Measurements from ENCODE around the gene ABCA2. TPM values are rescaled to one million over a fixed set of nuclear protein-coding genes. Genes with fewer than 3 reads are reported as not detected.

The ABCA2 gene
- total RNA-seq, 1 experiment from 2014 or later = 27.0 TPM

GRCh38 chr9:136969774-136970173 lies 58.3 kb downstream of the ABCA2 start:
- no peak for DNase-seq (ENCODE audit: low read depth, low spot score)
- no peak for TF ChIP-seq POLR2AphosphoS5 (IDR thresholded peaks at IDR 0.05; ENCODE audit: low read depth, low read length)
- TF ChIP-seq TCF7L2 (IDR thresholded peaks at IDR 0.05; ENCODE audit: low read depth, low read length) = no peak
- TF ChIP-seq, protein P1, sequence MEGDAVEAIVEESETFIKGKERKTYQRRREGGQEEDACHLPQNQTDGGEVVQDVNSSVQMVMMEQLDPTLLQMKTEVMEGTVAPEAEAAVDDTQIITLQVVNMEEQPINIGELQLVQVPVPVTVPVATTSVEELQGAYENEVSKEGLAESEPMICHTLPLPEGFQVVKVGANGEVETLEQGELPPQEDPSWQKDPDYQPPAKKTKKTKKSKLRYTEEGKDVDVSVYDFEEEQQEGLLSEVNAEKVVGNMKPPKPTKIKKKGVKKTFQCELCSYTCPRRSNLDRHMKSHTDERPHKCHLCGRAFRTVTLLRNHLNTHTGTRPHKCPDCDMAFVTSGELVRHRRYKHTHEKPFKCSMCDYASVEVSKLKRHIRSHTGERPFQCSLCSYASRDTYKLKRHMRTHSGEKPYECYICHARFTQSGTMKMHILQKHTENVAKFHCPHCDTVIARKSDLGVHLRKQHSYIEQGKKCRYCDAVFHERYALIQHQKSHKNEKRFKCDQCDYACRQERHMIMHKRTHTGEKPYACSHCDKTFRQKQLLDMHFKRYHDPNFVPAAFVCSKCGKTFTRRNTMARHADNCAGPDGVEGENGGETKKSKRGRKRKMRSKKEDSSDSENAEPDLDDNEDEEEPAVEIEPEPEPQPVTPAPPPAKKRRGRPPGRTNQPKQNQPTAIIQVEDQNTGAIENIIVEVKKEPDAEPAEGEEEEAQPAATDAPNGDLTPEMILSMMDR (IDR thresholded peaks at IDR 0.05) = no peak
- no peak for TF ChIP-seq SIN3A (IDR thresholded peaks at IDR 0.05; ENCODE audit: borderline replicate concordance, insufficient read depth, low read depth, low read length)
- TF ChIP-seq, protein P2, sequence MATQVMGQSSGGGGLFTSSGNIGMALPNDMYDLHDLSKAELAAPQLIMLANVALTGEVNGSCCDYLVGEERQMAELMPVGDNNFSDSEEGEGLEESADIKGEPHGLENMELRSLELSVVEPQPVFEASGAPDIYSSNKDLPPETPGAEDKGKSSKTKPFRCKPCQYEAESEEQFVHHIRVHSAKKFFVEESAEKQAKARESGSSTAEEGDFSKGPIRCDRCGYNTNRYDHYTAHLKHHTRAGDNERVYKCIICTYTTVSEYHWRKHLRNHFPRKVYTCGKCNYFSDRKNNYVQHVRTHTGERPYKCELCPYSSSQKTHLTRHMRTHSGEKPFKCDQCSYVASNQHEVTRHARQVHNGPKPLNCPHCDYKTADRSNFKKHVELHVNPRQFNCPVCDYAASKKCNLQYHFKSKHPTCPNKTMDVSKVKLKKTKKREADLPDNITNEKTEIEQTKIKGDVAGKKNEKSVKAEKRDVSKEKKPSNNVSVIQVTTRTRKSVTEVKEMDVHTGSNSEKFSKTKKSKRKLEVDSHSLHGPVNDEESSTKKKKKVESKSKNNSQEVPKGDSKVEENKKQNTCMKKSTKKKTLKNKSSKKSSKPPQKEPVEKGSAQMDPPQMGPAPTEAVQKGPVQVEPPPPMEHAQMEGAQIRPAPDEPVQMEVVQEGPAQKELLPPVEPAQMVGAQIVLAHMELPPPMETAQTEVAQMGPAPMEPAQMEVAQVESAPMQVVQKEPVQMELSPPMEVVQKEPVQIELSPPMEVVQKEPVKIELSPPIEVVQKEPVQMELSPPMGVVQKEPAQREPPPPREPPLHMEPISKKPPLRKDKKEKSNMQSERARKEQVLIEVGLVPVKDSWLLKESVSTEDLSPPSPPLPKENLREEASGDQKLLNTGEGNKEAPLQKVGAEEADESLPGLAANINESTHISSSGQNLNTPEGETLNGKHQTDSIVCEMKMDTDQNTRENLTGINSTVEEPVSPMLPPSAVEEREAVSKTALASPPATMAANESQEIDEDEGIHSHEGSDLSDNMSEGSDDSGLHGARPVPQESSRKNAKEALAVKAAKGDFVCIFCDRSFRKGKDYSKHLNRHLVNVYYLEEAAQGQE (IDR thresholded peaks at IDR 0.05; ENCODE audit: insufficient read depth in 1 of 2, low read depth in 2 of 2, low read length in 1 of 2) = no peak
- in situ Hi-C loops (cut with HindIII; ENCODE audit: low pct_unique_long_range_greater_than_20kb, low sequenced_read_pairs) (no loop called here), intact Hi-C loops (cut with micrococcal nuclease; ENCODE audit: unreplicated experiment) (no loop called here)
- Histone ChIP-seq H3K36me3 (ENCODE audit: control insufficient read depth, insufficient read depth, low read length) (no peaks in the 10 kb centered on the region), H3K27me3 (ENCODE audit: control insufficient read depth, insufficient read depth, low read length) (no peaks in the 10 kb centered on the region), H3K4me1 (ENCODE audit: control insufficient read depth, insufficient read depth, low read length) (peaks cover under 1% of the 10 kb centered on the region; the same call in 1 of the 2 replicates), H3K9me3 (ENCODE audit: control insufficient read depth, insufficient read depth, low read depth, low read length) (no peaks in the 10 kb centered on the region), H3K4me3 (ENCODE audit: low read depth in 2 of 2, low read length in 2 of 2) (no peak overlapping the region), H3K27ac (ENCODE audit: low read length) (no peak overlapping the region)
- peak; percentile 22; the same call in 1 of the 2 replicates for ATAC-seq
- BruUV-seq (replicated peaks) = no TSS peak
- ChIA-PET POLR2A (no interaction called here), CTCF (no interaction called here)

- intact Hi-C loops (cut with micrococcal nuclease; ENCODE audit: unreplicated experiment) = no loop called here
- TF ChIP-seq TCF7L2 (IDR thresholded peaks at IDR 0.05; ENCODE audit: low read depth, low read length) = no peak
- TF ChIP-seq, protein P2 (IDR thresholded peaks at IDR 0.05; ENCODE audit: insufficient read depth in 1 of 2, low read depth in 2 of 2, low read length in 1 of 2) = no peak
- TF ChIP-seq POLR2AphosphoS5 (IDR thresholded peaks at IDR 0.05; ENCODE audit: low read depth, low read length) = no peak
- TF ChIP-seq SIN3A (IDR thresholded peaks at IDR 0.05; ENCODE audit: borderline replicate concordance, insufficient read depth, low read depth, low read length) = no peak
- TF ChIP-seq, protein P1 (IDR thresholded peaks at IDR 0.05) = no peak
- in situ Hi-C loops (cut with HindIII; ENCODE audit: low pct_unique_long_range_greater_than_20kb, low sequenced_read_pairs) = no loop called here
- no peak for DNase-seq (ENCODE audit: low read depth, low spot score)
- Histone ChIP-seq H3K27ac (ENCODE audit: low read length) (no peak overlapping the region), H3K4me3 (ENCODE audit: low read depth in 2 of 2, low read length in 2 of 2) (no peak overlapping the region), H3K9me3 (ENCODE audit: control insufficient read depth, insufficient read depth, low read depth, low read length) (no peaks in the 10 kb centered on the region), H3K4me1 (ENCODE audit: control insufficient read depth, insufficient read depth, low read length) (peaks cover 5% of the 10 kb centered on the region; the same call in 1 of the 2 replicates), H3K36me3 (ENCODE audit: control insufficient read depth, insufficient read depth, low read length) (no peaks in the 10 kb centered on the region), H3K27me3 (ENCODE audit: control insufficient read depth, insufficient read depth, low read length) (no peaks in the 10 kb centered on the region)
- no peak for ATAC-seq
- BruUV-seq (replicated peaks) = no TSS peak
- ChIA-PET POLR2A (no interaction called here), CTCF (no interaction called here)
These were observed 58.9 kb downstream of the ABCA2 start for GRCh38 chr9:136969150-136969549.
